ENCODE measurements around the gene CASP10. TPM values are rescaled to one million over a fixed set of nuclear protein-coding genes. Genes with fewer than 3 reads are reported as not detected.

Gene CASP10
- total and polyA plus RNA-seq, 2 donors (not counting 1 experiment from before 2014, with no cell fraction given), result 16.0 to 34.3 TPM

DNA sequence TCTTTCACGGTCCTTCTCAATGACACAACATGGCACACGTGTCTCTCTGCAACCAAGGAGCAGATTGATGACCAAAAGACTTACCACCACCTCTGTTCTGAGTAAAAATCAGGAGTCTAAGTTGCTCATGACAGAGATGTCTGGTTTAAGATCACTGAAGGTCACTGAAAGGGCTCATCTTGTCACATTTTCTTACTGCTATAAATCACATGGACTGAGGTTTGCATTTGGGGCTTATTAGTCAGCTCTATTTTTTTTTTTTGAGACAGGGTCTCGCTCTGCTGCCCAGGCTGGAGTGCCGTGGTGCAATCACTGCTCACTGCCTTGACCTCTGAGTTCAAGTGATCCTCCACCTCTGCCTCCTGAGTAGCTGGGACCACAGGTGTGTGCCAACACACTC, 47.6 kb upstream of the CASP10 start:
- ChIA-PET POLR2A (interaction anchor here (0.5 kb wide), 1 partner anchor 131 kb away, joined by 3 read pairs; no protein-coding TSS in a partner anchor), CTCF (interaction anchor here (0.8 to 1.8 kb wide), 5 partner anchors 20 to 173 kb away, joined by 3 to 6 read pairs (median 4); partner anchors contain the start of gene CFLAR)
- peaks cover 23 to 26% of the 10 kb centered on the region in 2 donors for H3K4me1 ChIP-seq (ENCODE audit: control insufficient read depth in 2 of 2, insufficient read depth in 2 of 2, low read length in 2 of 2)
- Mint-ChIP-seq H3K4me1 (peaks cover 49% of the 10 kb centered on the region), H3K9me3 (ENCODE audit: insufficient read depth) (no peaks in the 10 kb centered on the region), H3K27ac (peak overlapping the region; percentile 27), H3K4me3 (no peak overlapping the region), H3K27me3 (no peaks in the 10 kb centered on the region)
- no peaks in the 10 kb centered on the region for H3K27me3 ChIP-seq (replicated peaks in 1 of 4; ENCODE audit: control extremely low read depth in 1 of 4, control insufficient read depth in 3 of 4, insufficient read depth in 4 of 4, low read length in 3 of 4)
- no peak overlapping the region for H3K9ac ChIP-seq (ENCODE audit: low read length)
- TF ChIP-seq CTCF (IDR thresholded peaks at IDR 0.05), result no peak
- TF ChIP-seq EZH2 (IDR thresholded peaks at IDR 0.05; ENCODE audit: borderline replicate concordance, insufficient read depth, low read depth, low read length, poor library complexity, severe bottlenecking), result no peak
- no peaks in the 10 kb centered on the region for H3K9me3 ChIP-seq (ENCODE audit: control extremely low read depth in 1 of 3, control insufficient read depth in 2 of 3, insufficient read depth in 1 of 3, low read length in 2 of 3)
- 88% methylated on average over 4 of the region's 4 CpGs for WGBS (ENCODE audit: insufficient coverage)
- H4K20me1 ChIP-seq (ENCODE audit: control insufficient read depth, insufficient read depth, low read length, poor library complexity, severe bottlenecking), result peaks cover 6% of the 10 kb centered on the region
- H2AFZ ChIP-seq (ENCODE audit: insufficient read depth, low read depth, low read length, poor library complexity, severe bottlenecking), result no peak overlapping the region
- H3K4me3 ChIP-seq (ENCODE audit: control extremely low read depth in 1 of 5, extremely low read depth in 1 of 5, insufficient read depth in 1 of 5, low read depth in 2 of 5, low read length in 4 of 5), result no peak overlapping the region
- H3K79me2 ChIP-seq (ENCODE audit: control insufficient read depth, insufficient read depth, low read length), result peaks cover 55% of the 10 kb centered on the region
- DNase-seq, result no peak
- H3K27ac ChIP-seq (ENCODE audit: low read length in 2 of 2), result peak overlapping the region in 1 of 2 donors; percentile 41
- ATAC-seq (ENCODE audit: low read depth), result peak; percentile 12
- peaks cover 25 to 66% of the 10 kb centered on the region in 2 experiments for H3K36me3 ChIP-seq (replicated peaks in 1 of 2; ENCODE audit: control extremely low read depth in 1 of 2, control insufficient read depth in 1 of 2, extremely low read depth in 1 of 2, insufficient read depth in 2 of 2, low read length in 1 of 2)
- intact Hi-C loops (cut with micrococcal nuclease), result no loop called here
- H3K4me2 ChIP-seq (replicated peaks; ENCODE audit: low read depth, low read length, poor library complexity, severe bottlenecking), result no peak overlapping the region

GRCh38 chr2:201136889-201137321, 46.0 kb upstream of the CASP10 start:
- Histone ChIP-seq H3K9ac (ENCODE audit: low read length) (no peak overlapping the region), H3K36me3 (replicated peaks in 1 of 2; ENCODE audit: control extremely low read depth in 1 of 2, control insufficient read depth in 1 of 2, extremely low read depth in 1 of 2, insufficient read depth in 2 of 2, low read length in 1 of 2) (peaks cover 20 to 67% of the 10 kb centered on the region in 2 experiments), H3K4me2 (replicated peaks; ENCODE audit: low read depth, low read length, poor library complexity, severe bottlenecking) (no peak overlapping the region), H3K27ac (ENCODE audit: low read length in 2 of 2) (no peak overlapping the region), H3K79me2 (ENCODE audit: control insufficient read depth, insufficient read depth, low read length) (peaks cover 40% of the 10 kb centered on the region), H2AFZ (ENCODE audit: insufficient read depth, low read depth, low read length, poor library complexity, severe bottlenecking) (no peak overlapping the region), H3K4me3 (ENCODE audit: control extremely low read depth in 1 of 5, extremely low read depth in 1 of 5, insufficient read depth in 1 of 5, low read depth in 2 of 5, low read length in 4 of 5) (no peak overlapping the region), H3K4me1 (ENCODE audit: control insufficient read depth in 2 of 2, insufficient read depth in 2 of 2, low read length in 2 of 2) (peaks cover 10% of the 10 kb centered on the region in 2 donors), H3K9me3 (ENCODE audit: control extremely low read depth in 1 of 3, control insufficient read depth in 2 of 3, insufficient read depth in 1 of 3, low read length in 2 of 3) (no peaks in the 10 kb centered on the region), H4K20me1 (ENCODE audit: control insufficient read depth, insufficient read depth, low read length, poor library complexity, severe bottlenecking) (peaks cover 6% of the 10 kb centered on the region), H3K27me3 (replicated peaks in 1 of 4; ENCODE audit: control extremely low read depth in 1 of 4, control insufficient read depth in 3 of 4, insufficient read depth in 4 of 4, low read length in 3 of 4) (no peaks in the 10 kb centered on the region)
- no peak overlapping the region for H3K4me3 Mint-ChIP-seq
- CTCF ChIA-PET, result interaction anchor here (1.7 to 1.8 kb wide), 2 partner anchors 21 kb away, joined by 4 to 6 read pairs; partner anchors contain the start of gene CFLAR
- ATAC-seq (ENCODE audit: low read depth) (no peak), DNase-seq (no peak)
- intact Hi-C loops (cut with micrococcal nuclease), result no loop called here
- WGBS (ENCODE audit: insufficient coverage), result 90% methylated on average over 3 of the region's 3 CpGs
- POLR2A ChIA-PET, result interaction anchor here (0.6 to 0.8 kb wide), 2 partner anchors 11 to 60 kb away, joined by 3 read pairs; no protein-coding TSS in a partner anchor
- peaks cover 34% of the 10 kb centered on the region for H3K4me1 Mint-ChIP-seq
- peak overlapping the region; percentile 66 for H3K27ac Mint-ChIP-seq
- H3K9me3 Mint-ChIP-seq (ENCODE audit: insufficient read depth), result no peaks in the 10 kb centered on the region
- TF ChIP-seq CTCF (IDR thresholded peaks at IDR 0.05) (no peak), EZH2 (IDR thresholded peaks at IDR 0.05; ENCODE audit: borderline replicate concordance, insufficient read depth, low read depth, low read length, poor library complexity, severe bottlenecking) (no peak)
- no peaks in the 10 kb centered on the region for H3K27me3 Mint-ChIP-seq
